Endothelial cell of umbilical vein (primary cell): Measurements from ENCODE around the gene DDR1. TPM values are rescaled to one million over a fixed set of nuclear protein-coding genes. Genes with fewer than 3 reads are reported as not detected.

Experiments used
- BruUV-seq: library from RNA; stranded (reverse); fragments of 400-500 nt; replicated peaks from 2 replicates; lab custom pipeline; 2021; lab: Mats Ljungman, UMichigan
- CTCF ChIA-PET: fragments of 300-600, 350-600 bp; sonication (Branson Sonifier 250); formaldehyde crosslinking; loops from one replicate; lab custom pipeline; 2021; ENCODE audit warnings: antibody characterized with exemption, inconsistent platforms; lab: Charles Lee
- POLR2A ChIA-PET: fragments of 300-600, 350-600 bp; sonication (Branson Sonifier 250); formaldehyde crosslinking; loops from one replicate; lab custom pipeline; 2021; ENCODE audit warnings: antibody characterized with exemption, inconsistent platforms; lab: Charles Lee
- DNase-seq: peaks from one replicate; pipeline ENCODE4 v3.0.0-alpha.2; 2011; ENCODE audit warnings: low read depth, low spot score
- FAIRE-seq: peaks from 2 replicates; lab custom pipeline; 2011; peaks lifted over from hg19 to GRCh38; lab: Jason Lieb, UNC
- H2AFZ ChIP-seq: 2 replicates; pipeline ENCODE4 v1.6.0; 2012; ENCODE audit warnings: low read depth, low read length, control low read depth, inconsistent platforms
- H3K27ac ChIP-seq: 2 replicates; pipeline ENCODE4 v1.5.1; 2011; ENCODE audit warnings: low read depth, mild to moderate bottlenecking, control low read depth, low read length, moderate library complexity; ENCODE audit not compliant: insufficient read depth
- H3K27me3 ChIP-seq, 2 experiments: 2 replicates each; pipeline versions ENCODE4 v1.6.0 to v1.6.1; 2011; ENCODE audit warnings: low read length in 2 of 2, mixed read lengths in 1 of 2; ENCODE audit not compliant: control insufficient read depth in 2 of 2, insufficient read depth in 2 of 2
- H3K36me3 ChIP-seq, 2 experiments: 2 replicates in 1 of 2; 3 replicates in 1 of 2; pipeline ENCODE4 v1.5.1; 2011; ENCODE audit warnings: low read length in 2 of 2, mild to moderate bottlenecking in 1 of 2, moderate library complexity in 1 of 2; ENCODE audit not compliant: control insufficient read depth in 2 of 2, insufficient read depth in 2 of 2; ENCODE audit errors: extremely low read depth in 1 of 2
- H3K4me1 ChIP-seq: 3 replicates; pipeline ENCODE4 v1.5.1; 2011; ENCODE audit warnings: mild to moderate bottlenecking, low read length; ENCODE audit not compliant: control insufficient read depth, insufficient read depth; ENCODE audit errors: extremely low read depth
- H3K4me2 ChIP-seq: 2 replicates; pipeline ENCODE4 v1.6.1; 2011; ENCODE audit warnings: low read length, control low read depth, mixed read lengths; ENCODE audit not compliant: insufficient read depth
- H3K4me3 ChIP-seq, 3 experiments: fragments of 200-600 bp in 1 of 3; sonication (generic), shearing (Covaris generic) in 1 of 3; replicated peaks in 1 of 3; 2 replicates each; pipeline ENCODE4 v1.5.1; 2011 to 2016; ENCODE audit warnings: control low read depth in 3 of 3, low read length in 3 of 3, mild to moderate bottlenecking in 2 of 3, inconsistent platforms in 1 of 3, low read depth in 1 of 3, moderate library complexity in 1 of 3; ENCODE audit not compliant: insufficient read depth in 1 of 3
- H3K79me2 ChIP-seq: 2 replicates; pipeline ENCODE4 v1.6.0; 2012; ENCODE audit warnings: low read length, inconsistent platforms; ENCODE audit not compliant: control insufficient read depth, insufficient read depth
- H3K9ac ChIP-seq: replicated peaks from 2 replicates; pipeline ENCODE3; 2011; ENCODE audit warnings: low read length, control low read depth; ENCODE audit not compliant: insufficient read depth; ENCODE audit errors: extremely low read depth
- H3K9me1 ChIP-seq: replicated peaks from 3 replicates; pipeline ENCODE4 v1.6.0; 2011; ENCODE audit warnings: mild to moderate bottlenecking, low read length; ENCODE audit not compliant: control insufficient read depth, insufficient read depth; ENCODE audit errors: extremely low read depth
- H3K9me3 ChIP-seq: replicated peaks from 2 replicates; pipeline ENCODE4 v1.5.1; 2012; ENCODE audit warnings: low read length, inconsistent platforms; ENCODE audit not compliant: control insufficient read depth, insufficient read depth
- H4K20me1 ChIP-seq: replicated peaks from 2 replicates; pipeline ENCODE3; 2011; ENCODE audit warnings: mild to moderate bottlenecking, low read length; ENCODE audit not compliant: control insufficient read depth, insufficient read depth; ENCODE audit errors: extremely low read depth
- CTCF ChIP-seq, 2 donors: IDR thresholded peaks; 1 replicate in 1 of 2; 2 replicates in 1 of 2; pipeline ENCODE4 v1.5.1; 2011; ENCODE audit warnings: low read length in 2 of 2, mild to moderate bottlenecking in 2 of 2, moderate library complexity in 2 of 2, control low read depth in 1 of 2, inconsistent platforms in 1 of 2, low read depth in 1 of 2; ENCODE audit not compliant: insufficient read depth in 1 of 2; ENCODE audit errors: extremely low read depth in 1 of 2
- FOS ChIP-seq: IDR thresholded peaks from 2 replicates; pipeline ENCODE4 v1.6.1; 2011; ENCODE audit warnings: mild to moderate bottlenecking, low read length, moderate library complexity, borderline replicate concordance; ENCODE audit not compliant: insufficient read depth
- JUN ChIP-seq: IDR thresholded peaks from 2 replicates; pipeline ENCODE4 v1.6.1; 2011; ENCODE audit warnings: borderline replicate concordance, low read depth; ENCODE audit not compliant: insufficient read length, insufficient read depth
- MAX ChIP-seq: IDR thresholded peaks from 2 replicates; pipeline ENCODE4 v1.6.1; 2011; ENCODE audit not compliant: insufficient read depth, insufficient read length
- MYC ChIP-seq: IDR thresholded peaks from one replicate; pipeline ENCODE4 v1.6.1; 2011; ENCODE audit warnings: mild to moderate bottlenecking, low read depth, low read length
- POLR2AphosphoS5 ChIP-seq: IDR thresholded peaks from 2 replicates; pipeline ENCODE4 v1.6.1; 2012; ENCODE audit warnings: low read depth, mild to moderate bottlenecking, control low read depth, low read length, moderate library complexity; ENCODE audit not compliant: insufficient read depth
- dilution Hi-C: fragments of 300-500 bp; cut with MboI; formaldehyde crosslinking; loops from one replicate; pipeline ENCODE4 v1.15.0; 2019; ENCODE audit warnings: low sequenced_read_pairs; ENCODE audit not compliant: extremely low pct_ligation_motif_present
- intact Hi-C: fragments of 100-400 bp; cut with micrococcal nuclease; formaldehyde crosslinking; loops from one replicate; pipeline ENCODE4 v1.10.0; 2022
- polyA plus RNA-seq, 4 experiments: library from polyadenylated mRNA; depleted of rRNA in 3 of 4; stranded (reverse) in 3 of 4; unstranded in 1 of 4; fragments of >200 nt; gene quantifications; 2 replicates each; pipeline versions ENCODE4 v1.2.1 to v1.2.3, GENCODE V29; 2011 to 2012; ENCODE audit warnings: missing spikeins in 1 of 4
- total RNA-seq: library from RNA; stranded (reverse); gene quantifications from 2 replicates; pipeline ENCODE4 v1.2.3, GENCODE V29; 2021

DDR1 gene
- total and polyA plus RNA-seq, 2 donors (not counting 3 experiments of a cell fraction or from before 2014, with no cell fraction given), result 8.8 to 22.9 TPM

- DNase-seq (peak; percentile 99), FAIRE-seq (peak; percentile 99)
- Histone ChIP-seq H3K9me1 (no peaks in the 10 kb centered on the region), H3K27ac (peak within 1 kb of the TSS; percentile 7), H3K9ac (peak within 1 kb of the TSS; percentile 69), H4K20me1 (no peaks in the 10 kb centered on the region), H3K4me1 (peaks cover 9% of the 10 kb centered on the region), H3K27me3 (no peaks in the 10 kb centered on the region), H3K9me3 (no peaks in the 10 kb centered on the region), H2AFZ (peak within 1 kb of the TSS; percentile 91), H3K4me2 (peak within 1 kb of the TSS; percentile 86), H3K36me3 (peaks cover 7 to 25% of the 10 kb centered on the region in 2 experiments), H3K79me2 (peaks cover 14% of the 10 kb centered on the region), H3K4me3 (peak within 1 kb of the TSS; percentile 94 to 96 (median 94))
- POLR2A ChIA-PET, result interaction anchor here (0.6 kb wide), 1 partner anchor 210 kb away, joined by 4 read pairs; no protein-coding TSS in a partner anchor
- CTCF ChIA-PET, result interaction anchor here (0.6 to 4.5 kb wide), 10 partner anchors 9 to 207 kb away, joined by 3 to 18 read pairs (median 4); partner anchors contain the start of gene PSORS1C1
- TF ChIP-seq POLR2AphosphoS5 (peak; percentile 59), MYC (peak; percentile 48), CTCF (IDR thresholded peaks at IDR 0.05; ENCODE audit: extremely low read depth in 1 of 2, insufficient read depth in 1 of 2, low read depth in 1 of 2, low read length in 2 of 2) (no peak), FOS (no peak), MAX (no peak), JUN (no peak)
- BruUV-seq, result TSS peak; percentile 19
- intact Hi-C loops (no loop called here), dilution Hi-C loops (no loop called here)
Measured at GRCh38 chr6:30907758-30908591, 23.7 kb downstream of the DDR1 start, which contains the start of gene GTF2H4. Gene GTF2H4 (plus strand): TSS chr6:30908207.
